Lung (tissue), 12 donors: ENCODE results near the gene VTI1A. TPM values are rescaled to one million over a fixed set of nuclear protein-coding genes. Genes with fewer than 3 reads are reported as not detected.
A peak's percentile ranks its signal among the peaks of the same experiment; 100 is the strongest.

Experiments
- ATAC-seq: fragments of 200-7000 bp; cut with Tn5 transposase; one replicate; pipeline ENCODE4 v1.9.1; 2020; ENCODE audit warnings: moderate number of reproducible peaks; ENCODE audit not compliant: insufficient read depth, low FRiP score
- DNase-seq, 3 donors: peaks; one replicate each; pipeline ENCODE4 v3.0.0-alpha.2; 2013 to 2017
- H3K27ac ChIP-seq, 2 donors: one replicate each; pipeline ENCODE4 v1.5.1; 2013; ENCODE audit warnings: mild to moderate bottlenecking in 2 of 2, moderate library complexity in 2 of 2, control low read depth in 1 of 2, inconsistent platforms in 1 of 2, low read depth in 1 of 2, low read length in 1 of 2
- H3K27me3 ChIP-seq, 3 donors: one replicate each; pipeline ENCODE4 v1.5.1; 2013; ENCODE audit warnings: low read length in 2 of 3; ENCODE audit not compliant: control insufficient read depth in 3 of 3, insufficient read depth in 3 of 3
- H3K36me3 ChIP-seq, 4 donors: one replicate each; pipeline ENCODE4 v1.5.1; 2013; ENCODE audit warnings: low read length in 4 of 4, mild to moderate bottlenecking in 1 of 4, moderate library complexity in 1 of 4; ENCODE audit not compliant: control insufficient read depth in 4 of 4, insufficient read depth in 4 of 4
- H3K4me1 ChIP-seq, 5 donors: one replicate each; pipeline ENCODE4 v1.5.1; 2013; ENCODE audit warnings: low read length in 5 of 5, mild to moderate bottlenecking in 2 of 5, moderate library complexity in 1 of 5; ENCODE audit not compliant: control insufficient read depth in 5 of 5, insufficient read depth in 5 of 5
- H3K4me3 ChIP-seq: one replicate; pipeline ENCODE4 v1.5.1; 2013; ENCODE audit warnings: mild to moderate bottlenecking, control low read depth, moderate library complexity
- H3K9ac ChIP-seq, 2 donors: one replicate each; pipeline ENCODE4 v1.5.1; 2013; ENCODE audit warnings: low read length in 2 of 2, control low read depth in 1 of 2; ENCODE audit not compliant: insufficient read depth in 1 of 2
- H3K9me3 ChIP-seq, 4 donors: one replicate each; pipeline ENCODE4 v1.5.1; 2013; ENCODE audit warnings: low read length in 3 of 4, mild to moderate bottlenecking in 1 of 4, moderate library complexity in 1 of 4; ENCODE audit not compliant: control insufficient read depth in 4 of 4, insufficient read depth in 3 of 4
- WGBS, 2 donors: extraction: QIAGEN DNeasy Blood & Tissue Kit; methylation state at CpG; one replicate each; pipeline ENCODE4 v1.1.7; 2013; 5-methylcytosine and 5-hydroxymethylcytosine counted together
- polyA plus RNA-seq, 2 donors: library from polyadenylated mRNA; stranded (reverse); fragments of 200-250 nt; gene quantifications; one replicate each; pipeline ENCODE4 v1.2.1, GENCODE V29; 2013
- total RNA-seq, 2 donors: library from RNA; depleted of rRNA in 1 of 2; stranded (reverse); fragments of >200 nt in 1 of 2; gene quantifications; one replicate each; pipeline ENCODE4 v1.2.1, GENCODE V29; 2014 to 2021
- TF ChIP-seq, protein P1 (sequence below): IDR thresholded peaks from 2 replicates; pipeline ENCODE4 v1.5.1; 2012; ENCODE audit warnings: mild to moderate bottlenecking; ENCODE audit errors: control extremely low read depth, extremely low read depth
- donor health status: control.
- donor health status: control.
- donor health status: Bipolar disorder and iron deficiency.
- donor health status: healthy.
- donor health status: DM: yes; HTN: yes; CAD: no.

The VTI1A gene
- total and polyA plus RNA-seq, 4 donors = 9.2 to 48.2 (median 28.4) TPM

DNA sequence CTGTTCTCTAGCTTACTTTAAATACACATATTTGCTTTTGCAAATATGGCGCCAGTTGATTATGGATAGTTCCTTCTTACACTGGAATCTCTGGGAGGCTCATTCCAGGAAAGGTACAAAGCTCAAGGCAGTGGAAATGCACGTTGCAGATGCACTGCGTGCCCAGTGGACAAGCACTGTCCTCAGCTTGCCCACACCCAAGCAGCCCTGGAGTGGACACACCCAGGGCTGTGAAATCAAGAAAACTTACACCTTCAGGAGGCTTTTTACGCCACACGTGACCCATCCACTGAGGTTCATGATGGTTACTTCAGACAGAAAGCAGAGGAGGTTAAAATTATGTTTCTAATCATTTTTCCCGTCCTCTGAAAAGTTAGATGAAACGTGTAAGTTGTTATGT is 248.5 kb downstream of the VTI1A start:
- H3K9me3 ChIP-seq = no peaks in the 10 kb centered on the region
- 94 to 96% methylated on average over 7 of the region's 7 CpGs for WGBS, 2 donors
- no peak overlapping the region for H3K9ac ChIP-seq
- peaks cover 0 to 7% (median 0%) of the 10 kb centered on the region in 5 donors for H3K4me1 ChIP-seq
- ATAC-seq = no peak
- no peak overlapping the region for H3K4me3 ChIP-seq
- H3K27ac ChIP-seq = no peak overlapping the region
- no peaks in the 10 kb centered on the region for H3K27me3 ChIP-seq
- TF ChIP-seq, protein P1, sequence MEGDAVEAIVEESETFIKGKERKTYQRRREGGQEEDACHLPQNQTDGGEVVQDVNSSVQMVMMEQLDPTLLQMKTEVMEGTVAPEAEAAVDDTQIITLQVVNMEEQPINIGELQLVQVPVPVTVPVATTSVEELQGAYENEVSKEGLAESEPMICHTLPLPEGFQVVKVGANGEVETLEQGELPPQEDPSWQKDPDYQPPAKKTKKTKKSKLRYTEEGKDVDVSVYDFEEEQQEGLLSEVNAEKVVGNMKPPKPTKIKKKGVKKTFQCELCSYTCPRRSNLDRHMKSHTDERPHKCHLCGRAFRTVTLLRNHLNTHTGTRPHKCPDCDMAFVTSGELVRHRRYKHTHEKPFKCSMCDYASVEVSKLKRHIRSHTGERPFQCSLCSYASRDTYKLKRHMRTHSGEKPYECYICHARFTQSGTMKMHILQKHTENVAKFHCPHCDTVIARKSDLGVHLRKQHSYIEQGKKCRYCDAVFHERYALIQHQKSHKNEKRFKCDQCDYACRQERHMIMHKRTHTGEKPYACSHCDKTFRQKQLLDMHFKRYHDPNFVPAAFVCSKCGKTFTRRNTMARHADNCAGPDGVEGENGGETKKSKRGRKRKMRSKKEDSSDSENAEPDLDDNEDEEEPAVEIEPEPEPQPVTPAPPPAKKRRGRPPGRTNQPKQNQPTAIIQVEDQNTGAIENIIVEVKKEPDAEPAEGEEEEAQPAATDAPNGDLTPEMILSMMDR = no peak
- H3K36me3 ChIP-seq = peaks cover 0 to 1% (median 0%) of the 10 kb centered on the region in 4 donors
- no peak for DNase-seq

DNA sequence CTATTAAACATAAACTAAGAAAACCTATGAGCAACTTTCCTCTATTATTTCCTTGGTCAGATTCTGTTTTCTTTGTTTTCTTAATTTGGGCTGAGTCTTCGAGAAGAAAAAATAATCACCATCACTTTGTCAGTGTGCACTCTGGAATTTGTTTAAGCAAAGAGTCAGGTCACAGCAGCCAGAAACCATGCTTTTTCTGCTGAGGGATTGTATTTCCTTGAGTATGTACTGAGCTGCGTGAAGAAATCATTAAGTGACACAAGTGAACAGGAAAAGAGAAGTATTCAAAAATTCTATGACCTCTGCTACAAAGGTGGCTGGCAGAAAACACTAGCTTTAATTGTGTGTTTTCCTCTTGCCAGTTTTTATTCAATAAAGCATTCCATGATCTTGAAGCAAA is 249.6 kb downstream of the VTI1A start:
- H3K36me3 ChIP-seq = peaks cover 0 to 1% (median 0%) of the 10 kb centered on the region in 4 donors
- WGBS, 2 donors = 40 to 49% methylated on average over 2 of the region's 2 CpGs
- ATAC-seq (no peak), DNase-seq (peak in 2 of 3 donors; percentile 22 to 51)
- TF ChIP-seq, protein P1 = no peak
- no peaks in the 10 kb centered on the region for H3K27me3 ChIP-seq
- H3K4me1 ChIP-seq = peaks cover 0 to 7% (median 0%) of the 10 kb centered on the region in 5 donors
- no peak overlapping the region for H3K9ac ChIP-seq
- H3K4me3 ChIP-seq = no peak overlapping the region
- H3K27ac ChIP-seq = no peak overlapping the region
- H3K9me3 ChIP-seq = no peaks in the 10 kb centered on the region

DNA sequence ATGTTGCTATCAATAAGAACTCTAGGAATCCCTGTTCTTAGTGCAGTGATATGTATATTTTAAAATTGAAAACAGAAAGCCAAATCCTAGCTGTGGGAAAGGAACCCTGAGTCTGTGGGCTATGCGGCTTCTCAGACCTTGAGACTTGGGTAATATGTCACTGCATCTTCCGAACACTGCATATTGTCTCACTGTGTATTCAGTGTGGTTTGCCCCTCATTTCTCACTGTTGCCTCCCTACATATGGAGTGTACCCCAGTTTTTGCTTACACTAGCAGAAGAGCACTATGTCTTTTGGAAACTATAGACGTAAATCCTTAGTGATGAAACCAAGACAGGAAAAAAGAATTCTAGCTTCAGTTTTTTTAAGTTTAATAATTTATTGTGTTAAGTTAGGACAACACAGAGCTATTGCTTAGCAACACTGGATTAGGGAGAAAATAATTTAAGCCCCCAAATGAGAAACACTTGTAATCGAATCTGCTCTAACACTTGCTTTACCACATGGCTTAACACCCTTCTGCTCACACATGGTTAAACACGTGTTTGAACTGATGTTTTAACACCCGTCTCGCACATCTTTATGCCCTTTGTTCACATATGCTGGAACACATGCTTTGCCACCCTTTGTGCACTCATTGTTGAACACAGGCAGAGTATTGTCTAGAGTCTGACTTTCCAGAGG is 251.3 kb downstream of the VTI1A start:
- no peak for DNase-seq
- H3K27ac ChIP-seq = no peak overlapping the region
- no peaks in the 10 kb centered on the region for H3K27me3 ChIP-seq
- H3K4me3 ChIP-seq = no peak overlapping the region
- H3K36me3 ChIP-seq = no peaks in the 10 kb centered on the region
- H3K9me3 ChIP-seq = no peaks in the 10 kb centered on the region
- no peak overlapping the region for H3K9ac ChIP-seq
- ATAC-seq = no peak
- peaks cover 0 to 7% (median 0%) of the 10 kb centered on the region in 5 donors for H3K4me1 ChIP-seq
- TF ChIP-seq, protein P1 = no peak
- WGBS, 2 donors = 86 to 93% methylated on average over 7 of the region's 7 CpGs

DNA sequence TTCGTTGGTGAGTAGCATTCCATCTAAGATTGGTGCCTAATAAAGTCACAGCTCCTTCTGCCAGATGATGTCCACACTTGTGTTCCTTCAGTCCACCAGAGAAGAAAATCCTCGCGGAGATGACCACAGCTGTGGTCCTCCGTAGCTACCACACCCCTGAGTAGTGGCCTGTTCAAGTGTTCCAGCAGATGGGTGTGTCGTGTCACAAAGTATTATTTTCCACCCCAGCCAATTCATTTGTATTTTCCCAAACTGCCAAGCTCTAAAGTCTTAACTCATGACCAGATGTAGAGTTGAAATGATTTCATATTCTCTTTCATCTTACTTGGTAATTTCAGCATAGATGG is 251.8 kb downstream of the VTI1A start:
- DNase-seq (no peak), ATAC-seq (no peak)
- Histone ChIP-seq H3K27me3 (no peaks in the 10 kb centered on the region), H3K4me1 (peaks cover 0 to 7% (median 0%) of the 10 kb centered on the region in 5 donors), H3K9me3 (no peaks in the 10 kb centered on the region), H3K9ac (no peak overlapping the region), H3K27ac (no peak overlapping the region), H3K4me3 (no peak overlapping the region), H3K36me3 (no peaks in the 10 kb centered on the region)
- 97% methylated on average over 5 of the region's 5 CpGs for WGBS, 2 donors
- TF ChIP-seq, protein P1 = no peak
